Erythroblast (primary cell): ENCODE data around the gene FAHD2B.
"Not testable (repeated sequence)": the region's sequence is repeated elsewhere in the genome, so short reads cannot be mapped to it uniquely, and the experiment has no call there.

ENCODE experiments used
- GATA1 ChIP-seq: IDR thresholded peaks from 2 replicates; pipeline ENCODE4 v1.6.1; 2011; ENCODE audit warnings: low read depth, mild to moderate bottlenecking, control low read depth, low read length, moderate library complexity
- POLR2A ChIP-seq: IDR thresholded peaks from 2 replicates; pipeline ENCODE4 v1.6.1; 2011; ENCODE audit warnings: mild to moderate bottlenecking, low read length

GRCh38 chr2:97106878-97107277, 12.2 kb upstream of the FAHD2B start:
- not testable (repeated sequence) for TF ChIP-seq POLR2A, GATA1
